Stomach smooth muscle (tissue), 2 donors: ENCODE results near the gene FAM237A.

Experiments used
- H3K27ac ChIP-seq: one replicate; pipeline ENCODE4 v1.7.0; 2013; ENCODE audit warnings: mild to moderate bottlenecking, low read length, inconsistent platforms
- H3K27me3 ChIP-seq, 2 donors: one replicate each; pipeline ENCODE4 v1.7.0; 2013; ENCODE audit warnings: low read length in 2 of 2; ENCODE audit not compliant: insufficient read depth in 2 of 2, control insufficient read depth in 1 of 2
- H3K36me3 ChIP-seq, 2 donors: one replicate each; pipeline ENCODE4 v1.7.0; 2013; ENCODE audit warnings: low read length in 2 of 2; ENCODE audit not compliant: control insufficient read depth in 2 of 2, insufficient read depth in 2 of 2
- H3K4me1 ChIP-seq: one replicate; pipeline ENCODE4 v1.7.0; 2013; ENCODE audit warnings: low read length; ENCODE audit not compliant: control insufficient read depth, insufficient read depth
- H3K4me3 ChIP-seq, 2 donors: one replicate each; pipeline ENCODE4 v1.7.0; 2013; ENCODE audit warnings: low read length in 2 of 2
- H3K9ac ChIP-seq, 2 donors: one replicate each; pipeline ENCODE4 v1.7.0; 2013; ENCODE audit warnings: low read length in 2 of 2, mild to moderate bottlenecking in 1 of 2
- H3K9me3 ChIP-seq, 2 donors: one replicate each; pipeline ENCODE4 v1.7.0; 2013; ENCODE audit warnings: low read length in 2 of 2; ENCODE audit not compliant: control insufficient read depth in 2 of 2
- donor health status: healthy.
- donor health status: Pancreatic carcinoma.

FAM237A gene

GRCh38 chr2:206688453-206688852 lies 46.2 kb downstream of the FAM237A start:
- Histone ChIP-seq H3K4me3 (no peak overlapping the region), H3K4me1 (no peaks in the 10 kb centered on the region), H3K9me3 (no peaks in the 10 kb centered on the region), H3K27ac (no peak overlapping the region), H3K27me3 (peaks cover 0 to 4% of the 10 kb centered on the region in 2 donors), H3K36me3 (no peaks in the 10 kb centered on the region), H3K9ac (no peak overlapping the region)

GRCh38 chr2:206688990-206689389 lies 46.7 kb downstream of the FAM237A start:
- Histone ChIP-seq H3K27ac (no peak overlapping the region), H3K36me3 (no peaks in the 10 kb centered on the region), H3K4me3 (no peak overlapping the region), H3K27me3 (peaks cover 0 to 4% of the 10 kb centered on the region in 2 donors), H3K9me3 (no peaks in the 10 kb centered on the region), H3K4me1 (no peaks in the 10 kb centered on the region), H3K9ac (no peak overlapping the region)

GRCh38 chr2:206692971-206693370 lies 50.7 kb downstream of the FAM237A start:
- Histone ChIP-seq H3K4me3 (no peak overlapping the region), H3K4me1 (no peaks in the 10 kb centered on the region), H3K27me3 (peaks cover 0 to 4% of the 10 kb centered on the region in 2 donors), H3K9me3 (no peaks in the 10 kb centered on the region), H3K36me3 (no peaks in the 10 kb centered on the region), H3K27ac (no peak overlapping the region), H3K9ac (no peak overlapping the region)

- Histone ChIP-seq H3K27ac (no peak overlapping the region), H3K9ac (no peak overlapping the region), H3K4me3 (no peak overlapping the region), H3K27me3 (peaks cover 0 to 4% of the 10 kb centered on the region in 2 donors), H3K9me3 (no peaks in the 10 kb centered on the region), H3K36me3 (no peaks in the 10 kb centered on the region), H3K4me1 (no peaks in the 10 kb centered on the region)
These were observed 51.3 kb downstream of the FAM237A start for GRCh38 chr2:206693399-206694137.

- Histone ChIP-seq H3K36me3 (no peaks in the 10 kb centered on the region), H3K9ac (no peak overlapping the region), H3K9me3 (no peaks in the 10 kb centered on the region)
These were observed 54.6 kb downstream of the FAM237A start for GRCh38 chr2:206696910-206697309.

GRCh38 chr2:206698811-206699210 lies 56.5 kb downstream of the FAM237A start:
- Histone ChIP-seq H3K9ac (no peak overlapping the region), H3K36me3 (no peaks in the 10 kb centered on the region), H3K4me1 (no peaks in the 10 kb centered on the region), H3K4me3 (no peak overlapping the region), H3K9me3 (no peaks in the 10 kb centered on the region), H3K27ac (no peak overlapping the region), H3K27me3 (peaks cover 0 to 5% of the 10 kb centered on the region in 2 donors)

More at GRCh38 chr2:206696910-206697309, 54.6 kb downstream of the FAM237A start:
- Histone ChIP-seq H3K27ac (no peak overlapping the region), H3K4me1 (no peaks in the 10 kb centered on the region), H3K4me3 (no peak overlapping the region), H3K27me3 (no peaks in the 10 kb centered on the region)
